HepG2 (cell line): ENCODE results near the gene TAS2R40. TPM values are rescaled to one million over a fixed set of nuclear protein-coding genes. Genes with fewer than 3 reads are reported as not detected.
A peak's percentile ranks its signal among the peaks of the same experiment; 100 is the strongest.

Experiments used
- GATA4 ChIP-seq: sonication (generic); IDR thresholded peaks from 2 replicates; pipeline ENCODE4 v1.6.1; 2016; ENCODE audit warnings: antibody characterized with exemption, low read depth, borderline replicate concordance
- HDAC1 ChIP-seq: sonication (generic); formaldehyde crosslinking; IDR thresholded peaks from 2 replicates; pipeline ENCODE4 v1.5.1; 2020; ENCODE audit warnings: mild to moderate bottlenecking, missing genetic modification reagents
- HNF4A ChIP-seq: sonication (generic); formaldehyde crosslinking; IDR thresholded peaks from 2 replicates; pipeline ENCODE4 v1.4.0; 2020; ENCODE audit warnings: missing genetic modification reagents
- HOXA3 ChIP-seq: sonication (generic); formaldehyde crosslinking; IDR thresholded peaks from 2 replicates; pipeline ENCODE4 v1.5.0; 2020; ENCODE audit warnings: missing genetic modification reagents
- MTA1 ChIP-seq: sonication (generic); formaldehyde crosslinking; IDR thresholded peaks from 2 replicates; pipeline ENCODE4 v1.4.0; 2020; ENCODE audit warnings: missing genetic modification reagents, mild to moderate bottlenecking, borderline replicate concordance
- NFYB ChIP-seq: sonication (generic); formaldehyde crosslinking; IDR thresholded peaks from 2 replicates; pipeline ENCODE4 v1.4.0; 2020; ENCODE audit warnings: missing genetic modification reagents
- PHF20 ChIP-seq: sonication (generic); formaldehyde crosslinking; IDR thresholded peaks from 2 replicates; pipeline ENCODE4 v1.5.0; 2020; ENCODE audit warnings: mild to moderate bottlenecking, missing genetic modification reagents
- RNF219 ChIP-seq: sonication (generic); formaldehyde crosslinking; IDR thresholded peaks from 2 replicates; pipeline ENCODE4 v1.5.0; 2020; ENCODE audit warnings: mild to moderate bottlenecking, missing genetic modification reagents
- SAP130 ChIP-seq: IDR thresholded peaks from 2 replicates; pipeline ENCODE4 v1.6.1; 2016; ENCODE audit warnings: low read depth
- SOX13 ChIP-seq, 3 experiments: fragments of 450-650 bp in 1 of 3; sonication (generic) in 1 of 3; formaldehyde crosslinking in 1 of 3; IDR thresholded peaks in 2 of 3; conservative IDR thresholded peaks in 1 of 3; 2 replicates each; pipeline versions ENCODE4 v1.5.0 to v1.6.1; 2016 to 2020; ENCODE audit warnings: antibody characterized with exemption in 1 of 3, mild to moderate bottlenecking in 1 of 3, missing compliant biosample characterization in 1 of 3, missing genetic modification reagents in 1 of 3, moderate library complexity in 1 of 3
- TCF7 ChIP-seq: sonication (generic); IDR thresholded peaks from 2 replicates; pipeline ENCODE4 v1.6.1; 2016; ENCODE audit warnings: antibody characterized with exemption, low read depth
- ZBTB33 ChIP-seq: sonication (generic); formaldehyde crosslinking; IDR thresholded peaks from 2 replicates; pipeline ENCODE4 v1.4.0; 2020; ENCODE audit warnings: missing genetic modification reagents
- ZNF550 ChIP-seq: sonication (generic); formaldehyde crosslinking; IDR thresholded peaks from 2 replicates; pipeline ENCODE4 v1.4.0; 2020; ENCODE audit warnings: mild to moderate bottlenecking, missing genetic modification reagents, borderline replicate concordance
- ZNF644 ChIP-seq: IDR thresholded peaks from 2 replicates; pipeline ENCODE4 v1.6.1; 2016; ENCODE audit warnings: low read depth
- polyA plus RNA-seq, 8 experiments: library from polyadenylated mRNA; depleted of rRNA in 3 of 8; stranded (reverse) in 7 of 8; unstranded in 1 of 8; fragments of >200 nt; fragmentation: Illumina TruSeq in 4 of 8; extraction: Trizol in 4 of 8; gene quantifications; 2 replicates each; pipeline versions ENCODE4 v1.2.1 to v1.2.3, GENCODE V29; 2011 to 2016; ENCODE audit warnings: low read depth in 4 of 8, missing spikeins in 1 of 8, mixed read lengths in 1 of 8; ENCODE audit not compliant: insufficient read depth in 1 of 8
- total RNA-seq, 5 experiments: library from RNA; depleted of rRNA; stranded (reverse); fragments of >200 nt; fragmentation: Illumina TruSeq; extraction: Trizol; gene quantifications; 2 replicates each; pipeline ENCODE4 v1.2.3, GENCODE V29; 2016; ENCODE audit warnings: low read depth in 1 of 5
- TF ChIP-seq, protein P1 (sequence below), 2 experiments: fragments of 450-650 bp in 1 of 2; sonication (generic) in 1 of 2; formaldehyde crosslinking in 1 of 2; IDR thresholded peaks; 2 replicates each; pipeline versions ENCODE4 v1.6.1 to v1.8.0; 2016 to 2022; ENCODE audit warnings: antibody characterized with exemption in 1 of 2, mild to moderate bottlenecking in 1 of 2, missing genetic modification reagents in 1 of 2

The TAS2R40 gene
- total and polyA plus RNA-seq, 2 of the 13 experiments (the other 11 are each of a cell fraction or from before 2014, with no cell fraction given) = not detected

GRCh38 chr7:143248761-143249354 is 27.0 kb downstream of the TAS2R40 start (continued):
- TF ChIP-seq, protein P1, sequence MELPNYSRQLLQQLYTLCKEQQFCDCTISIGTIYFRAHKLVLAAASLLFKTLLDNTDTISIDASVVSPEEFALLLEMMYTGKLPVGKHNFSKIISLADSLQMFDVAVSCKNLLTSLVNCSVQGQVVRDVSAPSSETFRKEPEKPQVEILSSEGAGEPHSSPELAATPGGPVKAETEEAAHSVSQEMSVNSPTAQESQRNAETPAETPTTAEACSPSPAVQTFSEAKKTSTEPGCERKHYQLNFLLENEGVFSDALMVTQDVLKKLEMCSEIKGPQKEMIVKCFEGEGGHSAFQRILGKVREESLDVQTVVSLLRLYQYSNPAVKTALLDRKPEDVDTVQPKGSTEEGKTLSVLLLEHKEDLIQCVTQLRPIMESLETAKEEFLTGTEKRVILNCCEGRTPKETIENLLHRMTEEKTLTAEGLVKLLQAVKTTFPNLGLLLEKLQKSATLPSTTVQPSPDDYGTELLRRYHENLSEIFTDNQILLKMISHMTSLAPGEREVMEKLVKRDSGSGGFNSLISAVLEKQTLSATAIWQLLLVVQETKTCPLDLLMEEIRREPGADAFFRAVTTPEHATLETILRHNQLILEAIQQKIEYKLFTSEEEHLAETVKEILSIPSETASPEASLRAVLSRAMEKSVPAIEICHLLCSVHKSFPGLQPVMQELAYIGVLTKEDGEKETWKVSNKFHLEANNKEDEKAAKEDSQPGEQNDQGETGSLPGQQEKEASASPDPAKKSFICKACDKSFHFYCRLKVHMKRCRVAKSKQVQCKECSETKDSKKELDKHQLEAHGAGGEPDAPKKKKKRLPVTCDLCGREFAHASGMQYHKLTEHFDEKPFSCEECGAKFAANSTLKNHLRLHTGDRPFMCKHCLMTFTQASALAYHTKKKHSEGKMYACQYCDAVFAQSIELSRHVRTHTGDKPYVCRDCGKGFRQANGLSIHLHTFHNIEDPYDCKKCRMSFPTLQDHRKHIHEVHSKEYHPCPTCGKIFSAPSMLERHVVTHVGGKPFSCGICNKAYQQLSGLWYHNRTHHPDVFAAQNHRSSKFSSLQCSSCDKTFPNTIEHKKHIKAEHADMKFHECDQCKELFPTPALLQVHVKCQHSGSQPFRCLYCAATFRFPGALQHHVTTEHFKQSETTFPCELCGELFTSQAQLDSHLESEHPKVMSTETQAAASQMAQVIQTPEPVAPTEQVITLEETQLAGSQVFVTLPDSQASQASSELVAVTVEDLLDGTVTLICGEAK (IDR thresholded peaks at IDR 0.05) = no peak
- TF ChIP-seq, protein P1 (CRISPR knock-in tag; IDR thresholded peaks at IDR 0.05) = peak; percentile 57; the same call in 1 of the 2 replicates
- TF ChIP-seq MTA1 (CRISPR knock-in tag) (peak; percentile 30; the same call in 1 of the 2 replicates), NFYB (no peak), ZNF550 (CRISPR knock-in tag) (no peak), ZNF644 (CRISPR knock-in tag) (peak; percentile 77; the same call in 1 of the 2 replicates), HDAC1 (CRISPR knock-in tag) (peak; percentile 34; the same call in 1 of the 2 replicates), SOX13 (IDR thresholded peaks at IDR 0.05) (no peak), SOX13 (CRISPR knock-in tag; conservative IDR thresholded peaks at IDR 0.05 in 1 of 2, IDR thresholded peaks at IDR 0.05 in 1 of 2) (peak in 1 of 2 experiments; percentile 44; a peak in 2 of 4 replicates), SAP130 (CRISPR knock-in tag) (peak; percentile 40; the same call in 1 of the 2 replicates), GATA4 (no peak), TCF7 (no peak), HOXA3 (CRISPR knock-in tag) (peak; percentile 49; the same call in 1 of the 2 replicates), HNF4A (CRISPR knock-in tag) (peak; percentile 99), PHF20 (CRISPR knock-in tag) (no peak), ZBTB33 (0 out of 2 replicates have a peak, but pooled peaks have one; percentile 21), RNF219 (CRISPR knock-in tag) (no peak)
